A549 (cell line): ENCODE results near the gene SDC3. TPM values are rescaled to one million over a fixed set of nuclear protein-coding genes. Genes with fewer than 3 reads are reported as not detected.

Source experiments
- ATAC-seq, 2 experiments: fragments of 200-7000 bp in 1 of 2; fragments of >200 bp in 1 of 2; cut with Nextera tagmentation in 1 of 2; cut with Tn5 transposase in 1 of 2; 3 replicates each; pipeline versions ENCODE4 v1.8.0 to v1.9.1; 2018 to 2020; ENCODE audit warnings: mild to moderate bottlenecking in 1 of 2, moderate library complexity in 1 of 2
- CTCF ChIA-PET: fragments of 300-600 bp; sonication (Branson Sonifier 250); formaldehyde crosslinking; extraction: SDS; loops from one replicate; lab custom pipeline; 2021; ENCODE audit warnings: antibody characterized with exemption, inconsistent platforms; lab: Yijun Ruan, JAX
- POLR2A ChIA-PET: fragments of 350-600 bp; formaldehyde crosslinking; extraction: SDS; loops from one replicate; lab custom pipeline; 2021; ENCODE audit warnings: antibody characterized with exemption, inconsistent platforms; lab: Yijun Ruan, JAX
- DNase-seq, 2 experiments: peaks; one replicate each; pipeline versions ENCODE4 v3.0.0 to v3.0.0-alpha.2; 2011 to 2016; ENCODE audit warnings: low read depth in 1 of 2, low spot score in 1 of 2
- FAIRE-seq: peaks from 2 replicates; lab custom pipeline; 2011; peaks lifted over from hg19 to GRCh38; lab: Jason Lieb, UNC
- H3K27ac ChIP-seq, 2 experiments: fragments of >200 bp; sonication (Bioruptor Twin); formaldehyde crosslinking; 3 replicates each; pipeline ENCODE4 v1.5.1; 2016 to 2017
- H3K4me1 ChIP-seq: fragments of >200 bp; sonication (Bioruptor Twin); formaldehyde crosslinking; 3 replicates; pipeline ENCODE4 v1.6.1; 2016
- H3K4me2 ChIP-seq: fragments of >200 bp; sonication (Bioruptor Twin); formaldehyde crosslinking; 3 replicates; pipeline ENCODE4 v1.6.1; 2016
- H3K4me3 ChIP-seq: fragments of >200 bp; sonication (Bioruptor Twin); formaldehyde crosslinking; 3 replicates; pipeline ENCODE4 v1.5.1; 2016
- H3K9me3 ChIP-seq: fragments of >200 bp; sonication (Bioruptor Twin); formaldehyde crosslinking; 3 replicates; pipeline ENCODE4 v1.6.1; 2016
- CEBPB ChIP-seq, 2 experiments: fragments of >200 bp in 1 of 2; sonication (Bioruptor Twin) in 1 of 2; formaldehyde crosslinking in 1 of 2; IDR thresholded peaks; 2 replicates each; pipeline ENCODE4 v1.6.1; 2012 to 2016
- CTCF ChIP-seq: fragments of >200 bp; sonication (Bioruptor Twin); formaldehyde crosslinking; IDR thresholded peaks from 3 replicates; pipeline ENCODE4 v1.5.1; 2016
- E2F6 ChIP-seq: IDR thresholded peaks from 2 replicates; pipeline ENCODE4 v1.6.1; 2012; ENCODE audit warnings: low read depth, borderline replicate concordance
- EHMT2 ChIP-seq: fragments of 200-600 bp; sonication (generic); IDR thresholded peaks from 2 replicates; pipeline ENCODE4 v1.6.1; 2016; ENCODE audit warnings: antibody characterized with exemption, low read depth, mild to moderate bottlenecking, moderate library complexity
- ESRRA ChIP-seq: fragments of 150-350 bp; IDR thresholded peaks from 2 replicates; pipeline ENCODE4 v1.6.1; 2014; ENCODE audit warnings: mild to moderate bottlenecking, low read length, borderline replicate concordance
- HDAC2 ChIP-seq: fragments of 200-600 bp; sonication (generic); IDR thresholded peaks from 2 replicates; pipeline ENCODE4 v1.6.1; 2016
- HEYL ChIP-seq: fragments of 250-450 bp; sonication (Bioruptor Pico); IDR thresholded peaks from 2 replicates; pipeline ENCODE4 v1.8.0; 2021; ENCODE audit warnings: mild to moderate bottlenecking, moderate library complexity
- HMGXB4 ChIP-seq: fragments of 250-450 bp; sonication (Bioruptor Pico); IDR thresholded peaks from 2 replicates; pipeline ENCODE4 v1.5.0; 2021; ENCODE audit warnings: mild to moderate bottlenecking, moderate library complexity, borderline replicate concordance
- JUNB ChIP-seq: fragments of >200 bp; sonication (Bioruptor Twin); formaldehyde crosslinking; IDR thresholded peaks from 2 replicates; pipeline ENCODE4 v1.6.1; 2016
- MAZ ChIP-seq: fragments of 150-350 bp; IDR thresholded peaks from 2 replicates; pipeline ENCODE4 v1.6.1; 2014; ENCODE audit warnings: antibody characterized with exemption, low read depth, low read length, borderline replicate concordance
- MYC ChIP-seq: IDR thresholded peaks from 2 replicates; pipeline ENCODE4 v1.6.1; 2012; ENCODE audit warnings: mild to moderate bottlenecking, inconsistent platforms, low read length, improper control_type of control experiment, borderline replicate concordance
- NFE2L2 ChIP-seq: fragments of 150-350 bp; conservative IDR thresholded peaks from 2 replicates; pipeline ENCODE4 v1.6.1; 2014; ENCODE audit warnings: low read length
- PHF8 ChIP-seq: fragments of 200-600 bp; sonication (generic); IDR thresholded peaks from 2 replicates; pipeline ENCODE4 v1.6.1; 2016; ENCODE audit warnings: low read depth, mild to moderate bottlenecking, antibody characterized with exemption, moderate library complexity, borderline replicate concordance
- RARB ChIP-seq: fragments of 250-450 bp; sonication (Bioruptor Pico); IDR thresholded peaks from 2 replicates; pipeline ENCODE4 v1.8.0; 2021; ENCODE audit warnings: mild to moderate bottlenecking, moderate library complexity
- SREBF2 ChIP-seq: fragments of 450-650 bp; IDR thresholded peaks from 2 replicates; pipeline ENCODE4 v1.6.1; 2014; ENCODE audit warnings: mild to moderate bottlenecking, moderate library complexity
- TP53 ChIP-seq: fragments of 250-450 bp; sonication (Bioruptor Pico); IDR thresholded peaks from 2 replicates; pipeline ENCODE4 v1.5.0; 2021; ENCODE audit warnings: mild to moderate bottlenecking, moderate library complexity
- ZNF302 ChIP-seq: fragments of 250-450 bp; sonication (Bioruptor Pico); IDR thresholded peaks from 2 replicates; pipeline ENCODE4 v1.9.0; 2021; ENCODE audit warnings: inconsistent platforms, mild to moderate bottlenecking, moderate library complexity
- WGBS: methylation state at CpG from one replicate; pipeline ENCODE4 v1.1.6; 2017; ENCODE audit errors: missing lambda C conversion rate; 5-methylcytosine and 5-hydroxymethylcytosine counted together
- polyA plus RNA-seq, 4 experiments: library from polyadenylated mRNA; depleted of rRNA in 3 of 4; stranded (reverse); fragments of >200 nt; fragmentation: RNase III in 1 of 4; extraction: RNeasy Plus Mini Kit Qiagen cat#74134 plus additional on column Dnase treatment in 1 of 4; gene quantifications; 2 replicates in 3 of 4; 3 replicates in 1 of 4; pipeline ENCODE4 v1.2.3, GENCODE V29; 2011 to 2017
- TF ChIP-seq, protein P1 (sequence below): fragments of 250-450 bp; sonication (Bioruptor Pico); IDR thresholded peaks from 2 replicates; pipeline ENCODE4 v1.5.0; 2020; ENCODE audit warnings: low read depth, mild to moderate bottlenecking, moderate library complexity
- TF ChIP-seq, protein P2 (sequence below): IDR thresholded peaks from 2 replicates; pipeline ENCODE4 v1.6.1; 2012
- TF ChIP-seq, protein P3 (sequence below): fragments of >200 bp; sonication (Bioruptor Twin); formaldehyde crosslinking; IDR thresholded peaks from 3 replicates; pipeline ENCODE4 v1.6.1; 2016

Gene SDC3
- polyA plus RNA-seq, 2 of the 4 experiments (the other 2 are of a cell fraction): 2.0 to 8.9 TPM

DNA sequence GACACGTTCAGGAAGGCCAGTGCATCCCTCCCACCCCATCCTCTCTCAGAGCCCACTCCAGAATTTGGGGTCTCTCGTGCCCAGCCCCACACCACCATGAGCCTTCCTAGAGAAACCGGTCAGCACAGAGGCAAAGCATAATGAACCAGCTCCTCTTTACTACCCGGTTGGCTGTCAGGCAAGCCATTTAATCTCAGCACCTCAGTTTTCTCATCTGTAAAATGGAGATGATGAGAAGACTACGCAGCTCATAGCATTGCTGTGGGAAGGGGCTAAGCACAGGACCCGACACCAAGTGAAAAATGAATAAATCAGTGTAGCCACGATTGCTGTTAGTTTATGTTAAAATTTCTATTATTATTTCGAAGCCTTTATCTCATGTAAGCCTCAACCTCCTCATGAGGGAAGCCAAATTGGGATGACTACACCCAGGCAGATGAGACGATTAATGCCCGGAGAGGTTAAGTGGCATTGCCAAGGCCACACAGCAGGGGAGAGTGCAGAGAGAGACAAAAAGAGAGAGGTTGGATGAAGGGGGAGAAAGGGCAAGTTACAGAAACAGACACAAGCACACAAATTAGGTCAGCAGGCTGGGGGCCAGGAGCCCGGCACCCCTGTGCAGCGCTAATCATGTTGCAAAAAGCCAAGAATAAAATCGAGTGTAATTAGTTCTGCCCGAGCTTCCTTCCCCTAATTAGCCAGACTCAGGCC, 25.7 kb downstream of the SDC3 start:
- no peak for ATAC-seq

More for the DNA sequence above, 25.7 kb downstream of the SDC3 start:
- FAIRE-seq (no peak), DNase-seq (no peak)
- no peak overlapping the region for H3K4me2 ChIP-seq
- no peak overlapping the region for H3K27ac ChIP-seq
- WGBS: 78% methylated on average over 14 of the region's 14 CpGs
- TF ChIP-seq HEYL (CRISPR knock-in tag): no peak
- TF ChIP-seq, protein P1, sequence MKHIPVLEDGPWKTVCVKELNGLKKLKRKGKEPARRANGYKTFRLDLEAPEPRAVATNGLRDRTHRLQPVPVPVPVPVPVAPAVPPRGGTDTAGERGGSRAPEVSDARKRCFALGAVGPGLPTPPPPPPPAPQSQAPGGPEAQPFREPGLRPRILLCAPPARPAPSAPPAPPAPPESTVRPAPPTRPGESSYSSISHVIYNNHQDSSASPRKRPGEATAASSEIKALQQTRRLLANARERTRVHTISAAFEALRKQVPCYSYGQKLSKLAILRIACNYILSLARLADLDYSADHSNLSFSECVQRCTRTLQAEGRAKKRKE: no peak
- TF ChIP-seq ZNF302: no peak
- TF ChIP-seq PHF8: no peak
- TF ChIP-seq MAZ: no peak
- TF ChIP-seq SREBF2: no peak
- no peak for TF ChIP-seq NFE2L2
- no peak for TF ChIP-seq EHMT2
- TF ChIP-seq HDAC2: no peak
- no peak for TF ChIP-seq TP53 (CRISPR knock-in tag)
- TF ChIP-seq, protein P2, sequence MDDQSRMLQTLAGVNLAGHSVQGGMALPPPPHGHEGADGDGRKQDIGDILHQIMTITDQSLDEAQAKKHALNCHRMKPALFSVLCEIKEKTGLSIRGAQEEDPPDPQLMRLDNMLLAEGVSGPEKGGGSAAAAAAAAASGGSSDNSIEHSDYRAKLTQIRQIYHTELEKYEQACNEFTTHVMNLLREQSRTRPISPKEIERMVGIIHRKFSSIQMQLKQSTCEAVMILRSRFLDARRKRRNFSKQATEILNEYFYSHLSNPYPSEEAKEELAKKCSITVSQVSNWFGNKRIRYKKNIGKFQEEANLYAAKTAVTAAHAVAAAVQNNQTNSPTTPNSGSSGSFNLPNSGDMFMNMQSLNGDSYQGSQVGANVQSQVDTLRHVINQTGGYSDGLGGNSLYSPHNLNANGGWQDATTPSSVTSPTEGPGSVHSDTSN: no peak
- TF ChIP-seq E2F6: no peak
- TF ChIP-seq RARB (CRISPR knock-in tag): no peak
- no peak for TF ChIP-seq ESRRA
- TF ChIP-seq HMGXB4 (CRISPR knock-in tag): no peak
- TF ChIP-seq CEBPB (IDR thresholded peaks at IDR 0.05): no peak
- TF ChIP-seq, protein P3, sequence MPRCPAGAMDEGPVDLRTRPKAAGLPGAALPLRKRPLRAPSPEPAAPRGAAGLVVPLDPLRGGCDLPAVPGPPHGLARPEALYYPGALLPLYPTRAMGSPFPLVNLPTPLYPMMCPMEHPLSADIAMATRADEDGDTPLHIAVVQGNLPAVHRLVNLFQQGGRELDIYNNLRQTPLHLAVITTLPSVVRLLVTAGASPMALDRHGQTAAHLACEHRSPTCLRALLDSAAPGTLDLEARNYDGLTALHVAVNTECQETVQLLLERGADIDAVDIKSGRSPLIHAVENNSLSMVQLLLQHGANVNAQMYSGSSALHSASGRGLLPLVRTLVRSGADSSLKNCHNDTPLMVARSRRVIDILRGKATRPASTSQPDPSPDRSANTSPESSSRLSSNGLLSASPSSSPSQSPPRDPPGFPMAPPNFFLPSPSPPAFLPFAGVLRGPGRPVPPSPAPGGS: no peak
- TF ChIP-seq JUNB: no peak
- no peak for TF ChIP-seq MYC
- TF ChIP-seq CTCF: no peak
- POLR2A ChIA-PET: no interaction called here
- no peaks in the 10 kb centered on the region for H3K9me3 ChIP-seq
- CTCF ChIA-PET: interaction anchor here (1.1 to 2.2 kb wide), 2 partner anchors 30 to 81 kb away, joined by 5 to 9 read pairs; no protein-coding TSS in a partner anchor
- no peak overlapping the region for H3K4me3 ChIP-seq
- peaks cover 4% of the 10 kb centered on the region; the same call in 1 of the 3 replicates for H3K4me1 ChIP-seq
